HG03108 (cell line): Measurements from ENCODE around the gene LRRC74B.
"Not testable (repeated sequence)": the region's sequence is repeated elsewhere in the genome, so short reads cannot be mapped to it uniquely, and the experiment has no call there.

Experiments
- ATAC-seq: cut with Tn5 transposase; IDR thresholded peaks from one replicate; pipeline ENCODE4 v1.9.1; 2021; ENCODE audit warnings: moderate library complexity; ENCODE audit not compliant: unreplicated experiment

The LRRC74B gene

GRCh38 chr22:21075516-21076138 lies 29.9 kb downstream of the LRRC74B start:
- no peak for ATAC-seq

GRCh38 chr22:21076912-21077625 lies 31.3 kb downstream of the LRRC74B start:
- ATAC-seq, result no peak

GRCh38 chr22:21077884-21078508 lies 32.2 kb downstream of the LRRC74B start:
- no peak for ATAC-seq

GRCh38 chr22:21078916-21079315 lies 33.2 kb downstream of the LRRC74B start:
- ATAC-seq, result no peak

GRCh38 chr22:21079493-21079892 lies 33.7 kb downstream of the LRRC74B start:
- ATAC-seq, result no peak

DNA sequence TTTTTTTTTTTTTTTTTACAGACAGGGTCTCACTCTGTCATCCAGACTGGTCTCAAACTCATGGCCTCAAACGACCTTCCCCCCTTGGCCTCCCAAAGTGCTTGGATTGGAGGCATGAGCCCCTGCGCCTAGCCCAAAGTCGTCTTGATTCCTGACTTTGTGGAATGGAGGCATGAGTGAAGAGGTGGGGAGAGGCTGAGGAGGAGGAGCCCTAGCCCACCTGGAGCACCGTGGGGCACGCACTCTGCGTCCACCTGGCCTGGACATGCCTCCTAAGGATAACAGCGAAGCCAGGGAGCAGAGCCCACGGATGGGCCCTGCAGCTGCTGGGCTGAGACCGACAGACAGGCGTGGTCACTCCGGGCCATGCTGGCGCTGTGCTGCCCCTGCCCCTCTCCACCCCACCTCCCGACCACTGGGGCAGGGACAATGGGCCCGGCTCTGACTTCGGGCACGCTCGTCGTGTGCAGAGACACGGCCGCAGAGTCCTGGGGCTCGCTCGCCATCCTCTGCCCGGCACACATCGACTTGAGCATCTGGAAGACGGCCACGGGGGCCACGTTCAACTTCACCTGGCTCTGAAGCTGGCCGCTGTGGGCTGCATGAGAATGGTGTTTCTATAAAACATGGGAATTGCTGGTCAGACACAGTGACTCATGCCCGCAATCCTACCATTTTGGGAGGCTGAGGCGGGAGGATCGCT lies 34.8 kb downstream of the LRRC74B start:
- ATAC-seq, result no peak

DNA sequence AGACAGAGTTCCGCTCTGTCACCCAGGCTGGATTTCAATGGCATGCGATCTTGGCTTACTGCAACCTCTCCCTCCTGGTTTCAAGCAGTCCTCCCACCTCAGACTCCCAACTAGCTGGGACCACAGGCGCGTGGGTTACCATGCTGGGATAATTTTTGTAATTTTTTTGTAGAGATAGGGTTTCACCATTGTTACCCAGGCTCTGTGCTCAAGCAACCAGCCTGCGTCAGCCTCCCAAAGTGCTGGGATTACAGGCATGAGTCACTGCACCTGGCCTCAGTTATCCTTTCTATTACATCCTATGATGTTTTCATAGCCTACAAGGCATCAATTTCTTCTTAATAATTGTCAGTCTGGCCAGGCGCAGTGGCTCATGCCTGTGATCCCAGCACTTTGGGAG lies 36.5 kb downstream of the LRRC74B start:
- ATAC-seq, result no peak

DNA sequence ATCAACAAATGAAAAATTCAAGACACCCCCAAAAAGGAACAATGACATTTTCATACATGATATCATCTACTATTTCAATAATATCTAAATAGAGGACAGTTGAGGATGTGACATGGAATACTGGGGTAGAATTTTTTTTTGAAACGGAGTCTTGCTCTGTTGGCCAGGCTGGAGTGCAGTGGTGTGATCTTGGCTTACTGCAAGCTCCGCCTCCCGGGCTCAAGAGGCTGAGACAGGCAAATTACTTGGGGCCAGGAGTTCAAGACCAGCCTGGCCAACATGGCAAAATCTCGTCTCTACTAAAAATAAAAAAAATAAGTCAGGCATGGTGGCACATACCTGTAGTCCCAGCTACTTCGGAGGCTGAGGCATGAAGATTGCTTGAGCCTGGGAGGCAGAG lies 41.4 kb downstream of the LRRC74B start:
- ATAC-seq, result no peak

GRCh38 chr22:21087926-21088325 lies 42.2 kb downstream of the LRRC74B start:
- ATAC-seq, result not testable (repeated sequence)

- not testable (repeated sequence) for ATAC-seq
These were observed 45.5 kb downstream of the LRRC74B start for GRCh38 chr22:21091220-21091619.

DNA sequence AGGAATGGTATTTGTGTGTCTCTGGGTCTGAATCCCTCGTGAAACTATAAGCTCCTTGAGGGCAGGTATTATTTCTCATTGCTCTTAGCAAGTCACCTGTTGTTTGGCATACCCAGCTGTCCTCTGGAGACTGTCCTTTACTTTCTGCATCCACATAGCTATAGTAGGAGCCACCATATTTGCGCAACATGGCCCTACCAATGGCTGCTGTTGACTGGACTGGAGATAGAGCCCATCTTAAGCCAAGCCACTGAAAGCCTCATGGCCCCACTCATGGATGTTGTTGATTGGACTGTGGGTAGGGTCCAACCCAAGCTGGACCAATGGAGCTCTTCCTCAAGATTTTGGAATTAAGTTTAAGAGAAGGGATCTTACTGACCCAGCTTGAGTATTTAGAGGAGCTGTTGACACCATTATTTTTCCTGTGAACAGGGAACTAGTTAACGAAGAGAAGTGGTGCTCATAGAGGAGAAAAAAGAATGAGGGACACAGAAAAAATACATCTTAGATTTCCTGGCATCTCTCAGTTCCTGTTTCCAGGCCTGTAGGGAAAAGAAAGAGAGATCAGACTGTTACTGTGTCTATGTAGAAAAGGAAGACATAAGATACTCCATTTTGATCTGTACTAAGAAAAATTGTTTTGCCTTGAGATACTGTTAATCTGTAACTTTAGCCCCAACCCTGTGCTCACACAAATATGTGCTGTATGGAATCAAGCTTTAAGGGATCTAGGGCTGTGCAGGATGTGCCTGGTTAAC lies 47.2 kb downstream of the LRRC74B start:
- ATAC-seq, result no peak

GRCh38 chr22:21093555-21094137 lies 47.9 kb downstream of the LRRC74B start:
- not testable (repeated sequence) for ATAC-seq

DNA sequence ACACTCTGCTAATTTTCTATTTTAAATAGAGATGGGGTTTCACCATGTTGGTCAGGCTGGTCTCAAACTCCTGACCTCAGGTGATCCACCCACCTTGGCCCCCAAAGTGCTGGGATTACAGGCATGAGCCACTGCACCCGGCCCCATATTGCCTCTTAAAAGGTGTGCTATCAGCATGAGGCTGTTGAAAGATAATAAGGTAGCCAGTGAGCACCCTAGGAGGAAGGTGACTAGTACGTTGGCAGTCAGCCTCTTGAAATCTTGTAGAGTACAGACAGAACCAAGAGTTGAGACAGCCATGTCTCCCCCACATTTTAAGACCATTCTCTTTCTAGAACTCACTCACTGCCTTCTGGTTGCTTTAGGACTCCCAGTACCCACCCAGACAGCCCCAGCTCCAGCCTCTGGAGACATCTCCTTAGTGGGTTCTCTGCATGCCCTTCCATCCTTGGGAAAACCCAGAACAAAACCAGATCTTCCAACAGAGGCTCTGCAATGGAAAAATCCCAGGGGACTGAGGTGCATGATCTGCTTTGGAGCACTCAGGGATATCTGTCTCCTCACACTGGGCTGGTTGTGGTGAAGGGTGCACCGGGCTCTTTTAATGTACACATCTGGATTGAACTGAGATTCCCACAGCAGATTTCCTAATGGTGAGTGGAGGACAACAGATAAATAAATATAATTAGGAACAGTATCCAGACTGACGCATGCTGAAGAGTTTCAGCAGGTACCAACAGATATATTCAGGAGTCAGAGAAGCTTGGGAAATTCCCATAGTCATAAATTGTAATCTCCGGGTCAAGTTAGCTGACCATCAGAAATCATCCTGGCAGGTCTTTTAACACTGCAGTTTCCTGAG lies 49.4 kb downstream of the LRRC74B start:
- ATAC-seq, result no peak

GRCh38 chr22:21095773-21096107 lies 50.0 kb downstream of the LRRC74B start:
- no peak for ATAC-seq

GRCh38 chr22:21096878-21097277 lies 51.1 kb downstream of the LRRC74B start:
- ATAC-seq, result not testable (repeated sequence)

GRCh38 chr22:21098099-21098671 lies 52.4 kb downstream of the LRRC74B start:
- no peak for ATAC-seq

- no peak for ATAC-seq
These were observed 53.8 kb downstream of the LRRC74B start for GRCh38 chr22:21099578-21099977.

GRCh38 chr22:21100149-21101032 lies 54.6 kb downstream of the LRRC74B start:
- no peak for ATAC-seq
